ENCODE results near the gene DLGAP1.
"Not testable (repeated sequence)": the region's sequence is repeated elsewhere in the genome, so short reads cannot be mapped to it uniquely, and the experiment has no call there.

The DLGAP1 gene

GRCh38 chr18:4074647-4075046 is 380.5 kb downstream of the DLGAP1 start:
- no peak for DNase-seq

GRCh38 chr18:4069183-4069582 is 385.9 kb downstream of the DLGAP1 start:
- DNase-seq: no peak

- peak; percentile 45 for DNase-seq
These were observed 386.5 kb downstream of the DLGAP1 start for GRCh38 chr18:4068552-4069158.

- DNase-seq: no peak
These were observed 391.6 kb downstream of the DLGAP1 start for GRCh38 chr18:4063545-4063944.

GRCh38 chr18:4060427-4061281 is 394.5 kb downstream of the DLGAP1 start:
- DNase-seq: no peak

GRCh38 chr18:4058179-4058578 is 396.9 kb downstream of the DLGAP1 start:
- DNase-seq: no peak

GRCh38 chr18:4040391-4041092 is 414.6 kb downstream of the DLGAP1 start:
- no peak for DNase-seq

GRCh38 chr18:4035521-4035920 is 419.6 kb downstream of the DLGAP1 start:
- DNase-seq: no peak

- not testable (repeated sequence) for DNase-seq
These were observed 420.3 kb downstream of the DLGAP1 start for GRCh38 chr18:4034815-4035214.

GRCh38 chr18:4026542-4026941 is 428.6 kb downstream of the DLGAP1 start:
- DNase-seq: no peak

GRCh38 chr18:4024702-4025101 is 430.4 kb downstream of the DLGAP1 start:
- no peak for DNase-seq

- not testable (repeated sequence) for DNase-seq
These were observed 432.4 kb downstream of the DLGAP1 start for GRCh38 chr18:4022749-4023148.

GRCh38 chr18:4020026-4020425 is 435.1 kb downstream of the DLGAP1 start:
- no peak for DNase-seq

GRCh38 chr18:4017480-4017879 is 437.6 kb downstream of the DLGAP1 start:
- DNase-seq: no peak

GRCh38 chr18:4016391-4017049 is 438.6 kb downstream of the DLGAP1 start:
- no peak for DNase-seq

- DNase-seq: no peak
These were observed 447.3 kb downstream of the DLGAP1 start for GRCh38 chr18:4007846-4008245.

GRCh38 chr18:4004183-4004829 is 450.8 kb downstream of the DLGAP1 start:
- peak; percentile 73 for DNase-seq

GRCh38 chr18:3998698-3999333 is 456.3 kb downstream of the DLGAP1 start:
- peak; percentile 61 for DNase-seq

GRCh38 chr18:3995476-3996102 is 459.5 kb downstream of the DLGAP1 start:
- DNase-seq: peak; percentile 59

GRCh38 chr18:3993941-3994687 is 461.0 kb downstream of the DLGAP1 start:
- no peak for DNase-seq

- DNase-seq: peak; percentile 61
These were observed 469.4 kb downstream of the DLGAP1 start for GRCh38 chr18:3985664-3986063.
